Immature natural killer cell (primary cell): ENCODE results near the gene KIAA0040. TPM values are rescaled to one million over a fixed set of nuclear protein-coding genes. Genes with fewer than 3 reads are reported as not detected.
A peak's percentile ranks its signal among the peaks of the same experiment; 100 is the strongest.

ENCODE experiments used
- DNase-seq, 3 donors: peaks; one replicate each; pipeline ENCODE4 v3.0.0; 2022; ENCODE audit warnings: mixed read lengths in 1 of 3
- H3K27ac Mint-ChIP-seq, 6 donors: one replicate each; pipeline ENCODE4 v1.8.0; 2020; ENCODE audit warnings: mixed read lengths in 6 of 6, mild to moderate bottlenecking in 5 of 6, inconsistent platforms in 4 of 6, moderate library complexity in 3 of 6
- H3K27me3 Mint-ChIP-seq, 3 donors: one replicate each; pipeline ENCODE4 v1.8.0; 2020 to 2021; ENCODE audit warnings: low read depth in 3 of 3, mild to moderate bottlenecking in 3 of 3, mixed read lengths in 3 of 3, moderate library complexity in 3 of 3, inconsistent platforms in 1 of 3
- H3K36me3 Mint-ChIP-seq, 3 donors: one replicate each; pipeline ENCODE4 v1.8.0; 2020; ENCODE audit warnings: mixed read lengths in 3 of 3, inconsistent platforms in 2 of 3, mild to moderate bottlenecking in 2 of 3
- H3K4me1 Mint-ChIP-seq, 2 donors: one replicate each; pipeline ENCODE4 v1.8.0; 2020; ENCODE audit warnings: inconsistent platforms in 2 of 2, mild to moderate bottlenecking in 2 of 2, mixed read lengths in 2 of 2, moderate library complexity in 1 of 2
- H3K4me3 Mint-ChIP-seq, 5 donors: one replicate each; pipeline ENCODE4 v1.8.0; 2020; ENCODE audit warnings: mild to moderate bottlenecking in 5 of 5, mixed read lengths in 5 of 5, inconsistent platforms in 3 of 5, moderate library complexity in 3 of 5
- H3K9me3 Mint-ChIP-seq, 6 donors: one replicate each; pipeline ENCODE4 v1.8.0; 2020; ENCODE audit warnings: mild to moderate bottlenecking in 6 of 6, mixed read lengths in 6 of 6, inconsistent platforms in 4 of 6, moderate library complexity in 3 of 6
- polyA plus RNA-seq, 3 donors: library from polyadenylated mRNA; unstranded; fragments of 300-500 nt; fragmentation: Illumina TruSeq; gene quantifications; one replicate each; pipeline ENCODE4 v1.2.3, GENCODE V29; 2021

KIAA0040 gene
- polyA plus RNA-seq, 3 donors from 2014 or later = 11.8 to 23.6 (median 14.0) TPM

DNA sequence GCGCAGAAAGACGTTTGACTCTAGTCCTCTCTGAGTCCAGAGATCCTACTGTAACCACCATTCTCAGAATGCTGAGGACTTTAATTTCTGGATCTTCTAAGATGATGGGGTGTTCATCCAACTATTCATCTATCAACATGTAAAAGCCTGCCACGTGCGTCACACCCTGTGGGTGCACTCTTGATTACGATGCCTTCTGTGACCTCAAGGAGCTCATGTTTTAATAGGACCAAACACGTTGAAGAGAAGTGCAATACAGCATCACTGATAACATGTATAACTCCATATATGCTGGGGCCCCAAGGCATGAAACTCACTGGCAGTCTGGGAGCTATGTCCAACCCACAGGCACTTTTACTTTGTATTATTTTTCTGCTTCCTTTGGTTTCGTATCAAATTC lies 19.0 kb downstream of the KIAA0040 start:
- Mint-ChIP-seq H3K4me1 (peaks cover 35 to 67% of the 10 kb centered on the region in 2 donors), H3K27me3 (peaks cover 0 to 1% (median 0%) of the 10 kb centered on the region in 3 donors), H3K36me3 (peaks cover 11 to 49% (median 29%) of the 10 kb centered on the region in 3 donors), H3K27ac (no peak overlapping the region), H3K4me3 (no peak overlapping the region), H3K9me3 (no peaks in the 10 kb centered on the region)
- no peak for DNase-seq

DNA sequence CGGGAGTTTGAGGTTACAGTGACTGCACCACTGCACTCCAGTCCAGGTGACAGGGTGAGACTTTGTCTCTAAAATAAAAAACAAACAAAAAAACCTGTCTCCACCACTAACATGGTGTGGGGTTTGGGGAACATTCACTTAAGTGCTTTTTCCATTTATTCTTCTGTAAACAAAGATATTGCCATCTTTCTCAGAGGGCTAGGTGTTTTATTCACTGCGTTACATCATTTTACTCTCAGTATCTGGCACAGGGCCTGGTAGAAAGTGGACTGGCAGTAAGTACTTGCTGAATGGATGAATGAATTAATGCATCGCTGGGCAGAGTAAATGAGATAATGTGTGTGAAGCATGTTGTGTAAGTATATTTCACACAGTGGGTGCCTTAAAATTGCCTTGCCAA lies 20.1 kb downstream of the KIAA0040 start:
- no peak for DNase-seq
- peaks cover 0 to 1% (median 0%) of the 10 kb centered on the region in 3 donors for H3K27me3 Mint-ChIP-seq
- no peak overlapping the region for H3K27ac Mint-ChIP-seq
- no peak overlapping the region for H3K4me3 Mint-ChIP-seq
- peaks cover 11 to 49% (median 29%) of the 10 kb centered on the region in 3 donors for H3K36me3 Mint-ChIP-seq
- H3K9me3 Mint-ChIP-seq = no peaks in the 10 kb centered on the region
- H3K4me1 Mint-ChIP-seq = peaks cover 44 to 69% of the 10 kb centered on the region in 2 donors

DNA sequence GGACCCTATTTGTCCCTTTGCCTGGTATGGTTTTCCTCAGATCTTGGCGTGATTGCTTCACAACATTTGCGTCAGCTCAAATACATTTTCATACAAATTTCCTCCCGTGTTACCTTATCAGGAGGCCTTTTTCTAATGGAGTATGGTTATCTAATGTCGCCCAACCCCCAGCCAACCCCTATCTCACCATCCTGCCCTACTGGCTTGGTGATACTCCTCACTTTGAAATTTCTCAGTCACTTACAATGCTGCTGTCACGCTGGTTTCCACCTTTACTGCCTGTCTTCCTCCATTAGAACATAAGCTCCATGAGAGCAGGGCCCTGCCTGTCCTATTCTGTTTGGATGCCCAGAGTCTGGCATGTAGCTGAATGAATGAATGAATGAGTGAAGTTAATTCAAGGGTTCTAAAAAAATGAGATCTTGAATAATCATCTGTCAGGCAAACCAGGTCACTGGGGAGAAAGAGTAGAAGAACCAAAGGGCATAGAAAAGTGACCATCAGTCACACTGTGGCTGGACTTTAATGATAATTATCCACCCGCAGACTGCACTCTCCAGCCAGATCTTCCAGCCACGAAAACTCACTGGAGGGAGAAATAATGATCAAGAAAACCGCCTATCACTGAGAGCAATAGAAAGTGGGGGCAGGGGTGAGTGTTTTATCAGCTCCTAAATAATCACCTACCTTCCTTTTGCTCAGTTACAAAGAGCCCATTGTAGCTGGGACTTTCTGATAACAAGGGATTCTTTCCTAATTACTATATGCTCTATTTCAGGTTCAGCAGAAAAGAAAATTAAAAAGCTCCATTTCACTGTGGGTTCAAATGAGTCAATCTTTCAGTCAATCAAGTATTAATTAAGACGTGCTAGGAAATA lies 21.3 kb downstream of the KIAA0040 start:
- H3K36me3 Mint-ChIP-seq = peaks cover 14 to 48% (median 29%) of the 10 kb centered on the region in 3 donors
- no peak overlapping the region for H3K4me3 Mint-ChIP-seq
- H3K27ac Mint-ChIP-seq = peak overlapping the region in 2 of 6 donors; percentile 5 to 35
- peaks cover 52 to 72% of the 10 kb centered on the region in 2 donors for H3K4me1 Mint-ChIP-seq
- DNase-seq = no peak
- H3K9me3 Mint-ChIP-seq = no peaks in the 10 kb centered on the region
- H3K27me3 Mint-ChIP-seq = peaks cover 0 to 1% (median 0%) of the 10 kb centered on the region in 3 donors

DNA sequence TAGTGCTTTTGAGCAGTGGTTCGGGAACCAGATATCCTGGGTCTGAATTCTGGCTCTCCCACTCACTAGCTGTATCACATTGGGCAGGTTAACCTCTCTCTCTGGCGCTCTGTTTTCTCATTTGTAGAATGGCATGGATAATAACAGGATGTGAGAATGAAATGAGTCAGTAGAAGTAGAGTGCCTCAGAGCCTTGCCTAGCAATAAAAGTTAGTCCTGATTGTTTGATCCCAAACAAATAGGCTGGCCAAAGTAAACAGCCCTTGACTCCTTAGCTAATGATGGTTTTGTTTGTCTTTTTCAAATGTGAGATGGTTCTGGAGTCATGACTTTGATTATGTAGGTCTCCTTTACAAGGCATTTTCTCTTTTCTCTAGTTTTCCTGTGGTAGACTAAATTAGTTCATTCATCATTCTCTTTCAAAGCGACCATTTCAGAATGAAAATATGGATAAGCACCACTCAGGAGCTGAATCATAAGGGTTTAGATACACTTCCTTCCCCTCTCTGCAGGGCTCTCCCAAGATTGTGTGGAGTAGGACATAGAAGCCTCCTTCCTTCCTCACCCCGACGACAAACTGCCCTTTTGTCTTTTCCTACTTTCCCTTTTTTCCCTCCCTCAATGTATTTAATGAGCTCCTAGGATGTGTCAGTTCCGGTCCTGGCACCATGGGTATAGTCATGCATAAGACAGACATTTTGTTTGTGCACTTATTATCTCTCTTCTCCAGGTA lies 23.1 kb downstream of the KIAA0040 start:
- Mint-ChIP-seq H3K4me3 (no peak overlapping the region), H3K27ac (peak overlapping the region in 4 of 6 donors; percentile 53 to 62 (median 60)), H3K4me1 (peaks cover 47 to 64% of the 10 kb centered on the region in 2 donors), H3K27me3 (peaks cover 0 to 1% (median 0%) of the 10 kb centered on the region in 3 donors), H3K36me3 (peaks cover 17 to 48% (median 33%) of the 10 kb centered on the region in 3 donors), H3K9me3 (no peaks in the 10 kb centered on the region)
- no peak for DNase-seq

DNA sequence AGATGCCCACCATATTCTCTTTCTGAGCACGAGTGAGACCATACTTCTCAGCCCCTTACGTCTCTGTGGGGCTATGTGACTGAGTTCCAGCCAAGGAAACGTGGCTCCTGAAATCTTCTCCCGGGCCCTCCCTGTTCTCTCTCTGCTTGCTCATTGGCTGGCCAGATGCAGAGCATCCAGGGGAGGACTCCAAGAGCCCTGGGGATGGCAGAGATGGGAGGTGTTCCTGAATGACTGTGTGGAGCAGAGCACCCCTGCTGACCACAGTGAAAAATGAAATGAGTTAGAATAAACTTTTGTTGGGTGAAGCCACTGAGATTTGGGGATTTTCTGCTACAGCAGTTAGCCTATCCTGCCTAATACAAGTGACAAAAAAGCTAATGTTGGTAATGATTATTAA lies 23.8 kb downstream of the KIAA0040 start:
- Mint-ChIP-seq H3K27ac (peak overlapping the region in 4 of 6 donors; percentile 19 to 62 (median 37)), H3K4me3 (no peak overlapping the region), H3K36me3 (peaks cover 20 to 52% (median 33%) of the 10 kb centered on the region in 3 donors), H3K4me1 (peaks cover 47 to 61% of the 10 kb centered on the region in 2 donors), H3K27me3 (peaks cover 0 to 1% (median 0%) of the 10 kb centered on the region in 3 donors), H3K9me3 (no peaks in the 10 kb centered on the region)
- no peak for DNase-seq

DNA sequence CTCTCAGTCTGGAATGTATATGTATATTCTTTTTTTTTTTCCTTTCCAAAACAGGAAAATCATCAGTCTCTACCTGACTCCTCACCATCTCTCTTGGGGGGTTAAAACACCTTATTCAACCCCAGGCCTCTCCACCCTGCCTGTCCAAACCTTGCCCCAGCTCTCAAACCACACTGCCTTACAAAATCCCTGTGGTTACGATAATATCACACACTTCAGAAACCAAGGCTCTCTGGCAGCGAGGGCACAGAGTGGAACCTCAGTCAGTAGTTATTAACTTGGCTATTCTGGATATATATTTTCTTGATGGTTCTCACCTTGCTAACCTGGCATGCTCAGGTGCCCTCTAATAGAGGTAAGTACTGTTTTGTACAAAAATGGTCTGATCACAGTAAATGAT lies 24.7 kb downstream of the KIAA0040 start:
- H3K4me3 Mint-ChIP-seq = no peak overlapping the region
- H3K27me3 Mint-ChIP-seq = no peaks in the 10 kb centered on the region
- peaks cover 20 to 54% (median 33%) of the 10 kb centered on the region in 3 donors for H3K36me3 Mint-ChIP-seq

DNA sequence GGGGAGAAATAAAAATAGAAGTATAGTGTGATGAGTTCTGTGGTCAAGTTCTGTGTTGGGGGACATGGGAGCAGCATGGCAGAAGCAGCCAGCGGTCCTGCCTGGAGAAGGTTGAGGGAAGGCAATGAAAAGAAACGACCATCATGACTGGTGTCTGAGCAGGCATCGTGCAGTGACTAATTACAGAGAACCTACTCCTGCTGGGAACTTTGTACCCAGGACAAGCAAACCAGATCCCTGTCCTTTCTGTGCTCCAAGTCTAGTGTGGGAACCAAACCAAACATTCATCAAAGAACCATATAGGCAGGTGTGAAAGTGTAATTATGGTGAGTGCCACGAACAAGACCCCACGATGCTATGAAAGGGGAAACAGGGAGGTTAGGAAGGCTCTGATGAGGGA lies 25.8 kb downstream of the KIAA0040 start:
- Mint-ChIP-seq H3K27me3 (no peaks in the 10 kb centered on the region), H3K27ac (peak overlapping the region in 4 of 6 donors; percentile 2 to 71 (median 15)), H3K4me1 (peaks cover 43 to 50% of the 10 kb centered on the region in 2 donors), H3K9me3 (no peaks in the 10 kb centered on the region), H3K36me3 (peaks cover 20 to 54% (median 30%) of the 10 kb centered on the region in 3 donors), H3K4me3 (no peak overlapping the region)
- DNase-seq = no peak

More for the DNA sequence above, 24.7 kb downstream of the KIAA0040 start:
- H3K27ac Mint-ChIP-seq = peak overlapping the region in 4 of 6 donors; percentile 20 to 43 (median 34)
- no peak for DNase-seq
- H3K4me1 Mint-ChIP-seq = peaks cover 43 to 56% of the 10 kb centered on the region in 2 donors
- H3K9me3 Mint-ChIP-seq = no peaks in the 10 kb centered on the region

DNA sequence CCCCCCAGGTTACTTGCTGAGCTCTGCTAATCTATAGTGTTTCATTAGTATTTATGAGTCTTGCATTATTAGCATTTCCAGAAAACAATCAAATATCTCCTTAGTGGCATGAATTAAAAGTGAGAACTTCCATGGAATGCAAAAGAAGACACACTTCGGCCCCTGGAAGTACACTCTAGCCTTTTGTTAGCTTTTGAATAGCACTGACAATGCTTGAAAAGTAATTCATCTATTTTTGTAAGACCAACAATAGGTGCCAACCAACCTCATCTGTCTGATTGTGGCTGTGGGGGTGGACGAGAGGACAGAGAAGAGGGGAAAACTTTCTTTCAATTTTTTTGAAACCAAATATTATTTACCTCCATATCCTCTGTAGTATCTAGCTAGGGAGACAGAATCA lies 27.8 kb downstream of the KIAA0040 start:
- no peak overlapping the region for H3K27ac Mint-ChIP-seq
- no peak for DNase-seq
- H3K27me3 Mint-ChIP-seq = no peaks in the 10 kb centered on the region
- H3K9me3 Mint-ChIP-seq = no peaks in the 10 kb centered on the region
- no peak overlapping the region for H3K4me3 Mint-ChIP-seq
- peaks cover 35 to 37% of the 10 kb centered on the region in 2 donors for H3K4me1 Mint-ChIP-seq
- peaks cover 25 to 55% (median 27%) of the 10 kb centered on the region in 3 donors for H3K36me3 Mint-ChIP-seq

DNA sequence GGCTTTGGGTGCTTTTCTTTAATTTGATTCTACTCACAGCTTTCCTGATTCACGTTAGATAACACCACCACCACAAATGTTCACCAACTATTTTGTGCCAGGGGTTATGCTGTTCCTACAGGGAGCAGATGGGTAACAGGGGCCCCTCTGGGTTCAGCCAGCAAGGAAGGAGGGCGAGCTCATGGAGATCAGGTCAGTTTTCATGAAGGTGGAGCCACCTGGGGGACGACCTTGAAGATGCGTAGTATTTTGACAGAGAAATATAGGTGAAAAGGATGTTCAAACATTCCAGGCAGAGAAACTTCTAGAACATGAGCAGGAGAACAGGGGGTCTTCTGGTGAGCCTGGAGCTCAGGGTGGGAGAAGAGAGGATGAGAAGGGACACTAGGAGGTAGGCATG lies 28.9 kb downstream of the KIAA0040 start:
- peaks cover 29 to 53% (median 30%) of the 10 kb centered on the region in 3 donors for H3K36me3 Mint-ChIP-seq
- peaks cover 27 to 29% of the 10 kb centered on the region in 2 donors for H3K4me1 Mint-ChIP-seq
- no peaks in the 10 kb centered on the region for H3K9me3 Mint-ChIP-seq
- DNase-seq = no peak
- H3K27ac Mint-ChIP-seq = peak overlapping the region in 3 of 6 donors; percentile 26 to 62 (median 50)
- no peaks in the 10 kb centered on the region for H3K27me3 Mint-ChIP-seq
- H3K4me3 Mint-ChIP-seq = no peak overlapping the region

DNA sequence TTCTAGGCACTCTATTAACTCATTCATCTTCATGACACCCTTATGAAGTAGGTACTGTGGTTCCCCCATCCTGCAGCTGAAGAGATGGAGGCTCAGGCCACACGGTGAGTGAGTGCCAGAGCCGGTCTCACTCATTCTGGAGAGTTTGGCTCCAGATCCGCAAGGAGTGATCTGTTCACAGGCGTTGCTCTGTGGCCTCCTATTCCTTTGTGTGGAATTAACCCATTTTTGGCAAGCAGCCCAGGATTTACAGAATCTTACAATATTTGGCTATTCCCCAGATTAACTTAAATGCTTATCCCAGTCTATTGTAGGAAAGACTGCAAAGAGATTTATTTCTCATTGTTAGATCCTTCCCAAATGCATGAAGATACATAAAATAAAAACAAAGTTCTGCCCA lies 29.6 kb downstream of the KIAA0040 start:
- Mint-ChIP-seq H3K36me3 (peaks cover 33 to 52% (median 36%) of the 10 kb centered on the region in 3 donors), H3K27ac (peak overlapping the region in 1 of 6 donors; percentile 15), H3K9me3 (no peaks in the 10 kb centered on the region), H3K4me3 (no peak overlapping the region), H3K4me1 (peaks cover 20 to 21% of the 10 kb centered on the region in 2 donors), H3K27me3 (no peaks in the 10 kb centered on the region)
- no peak for DNase-seq

DNA sequence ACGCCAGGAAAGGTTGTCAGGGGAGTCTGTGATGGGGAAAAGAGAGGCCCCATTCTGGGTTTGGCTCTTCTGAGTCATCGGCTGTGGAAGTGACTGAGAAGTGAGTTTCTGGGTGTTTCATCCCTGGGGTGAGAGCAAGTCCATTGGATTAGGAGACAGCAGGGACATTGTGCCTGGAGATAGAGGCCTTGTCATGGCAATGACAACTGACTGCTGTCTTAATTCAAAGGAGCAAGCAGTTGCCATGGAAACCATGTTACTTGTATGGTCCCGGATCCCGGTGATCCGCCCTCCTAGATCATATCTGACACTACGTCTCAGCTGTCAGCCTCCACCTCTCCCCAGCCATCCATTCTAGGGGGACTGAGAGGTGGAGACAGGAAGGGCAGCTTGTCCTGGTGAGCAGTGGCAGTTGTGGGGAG lies 34.4 kb downstream of the KIAA0040 start:
- peaks cover 2 to 3% (median 3%) of the 10 kb centered on the region in 3 donors for H3K27me3 Mint-ChIP-seq
- H3K9me3 Mint-ChIP-seq = no peaks in the 10 kb centered on the region
- peaks cover 14 to 31% (median 25%) of the 10 kb centered on the region in 3 donors for H3K36me3 Mint-ChIP-seq
- DNase-seq = no peak
- H3K27ac Mint-ChIP-seq = peak overlapping the region in 1 of 6 donors; percentile 0
- H3K4me1 Mint-ChIP-seq = peaks cover 12 to 16% of the 10 kb centered on the region in 2 donors
- H3K4me3 Mint-ChIP-seq = no peak overlapping the region

DNA sequence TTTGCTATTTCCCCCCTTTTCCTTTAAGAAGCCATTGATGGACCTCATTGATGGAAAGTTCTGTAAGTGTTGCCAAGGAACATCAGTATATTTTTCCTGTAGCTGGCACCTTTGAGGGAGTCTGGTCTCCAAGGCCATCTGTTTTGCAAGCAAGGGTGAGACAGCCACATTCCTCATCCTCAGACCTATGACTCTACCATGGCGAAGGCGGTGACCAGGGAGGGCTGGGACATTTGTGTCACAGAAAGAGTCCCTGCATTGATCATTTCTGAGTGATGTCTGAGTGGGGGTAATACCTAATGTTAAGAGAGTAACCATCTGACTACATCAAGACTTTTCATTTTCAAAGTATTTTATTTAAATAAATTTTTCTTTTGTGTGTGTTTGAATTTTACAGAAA lies 35.4 kb downstream of the KIAA0040 start:
- Mint-ChIP-seq H3K4me3 (no peak overlapping the region), H3K9me3 (no peaks in the 10 kb centered on the region), H3K27me3 (peaks cover 3 to 12% (median 4%) of the 10 kb centered on the region in 3 donors), H3K27ac (peak overlapping the region in 1 of 6 donors; percentile 3), H3K36me3 (peaks cover 14 to 25% (median 24%) of the 10 kb centered on the region in 3 donors), H3K4me1 (peaks cover 12 to 16% of the 10 kb centered on the region in 2 donors)
- DNase-seq = no peak

DNA sequence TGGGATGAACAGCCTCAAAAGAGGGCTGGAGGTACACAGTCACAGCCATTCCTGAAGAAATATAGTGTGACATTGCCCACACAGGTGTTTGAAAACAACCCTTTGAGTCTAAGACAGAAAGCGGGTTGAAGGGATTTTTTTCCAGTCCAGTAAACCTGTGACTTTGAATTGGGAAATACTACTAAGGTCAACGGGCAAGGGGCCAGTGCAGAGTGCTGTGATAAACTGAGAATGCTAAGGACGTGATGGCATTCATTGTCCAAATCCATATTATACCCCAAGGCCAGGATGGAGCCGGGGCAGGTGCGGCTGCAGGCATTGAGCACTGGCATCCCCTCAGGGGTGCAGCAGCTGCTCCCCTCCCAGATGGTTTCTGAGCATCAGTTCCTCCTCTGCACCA lies 36.6 kb downstream of the KIAA0040 start:
- no peak for DNase-seq
- Mint-ChIP-seq H3K4me3 (no peak overlapping the region), H3K27me3 (peaks cover 6 to 18% (median 8%) of the 10 kb centered on the region in 3 donors), H3K27ac (no peak overlapping the region), H3K4me1 (peaks cover 9 to 11% of the 10 kb centered on the region in 2 donors), H3K36me3 (peaks cover 14 to 19% (median 16%) of the 10 kb centered on the region in 3 donors), H3K9me3 (no peaks in the 10 kb centered on the region)
